Measurements from ENCODE around the gene ADGRL2. TPM values are rescaled to one million over a fixed set of nuclear protein-coding genes. Genes with fewer than 3 reads are reported as not detected.

The ADGRL2 gene
- total and polyA plus RNA-seq, 2 donors (not counting 3 experiments of a cell fraction or from before 2014, with no cell fraction given) = 32.7 to 46.1 TPM

- H3K27ac ChIP-seq (ENCODE audit: insufficient read depth, low read depth, low read length) = no peak overlapping the region
- H2AFZ ChIP-seq (ENCODE audit: low read depth, low read length) = no peak overlapping the region
- peaks cover 3% of the 10 kb centered on the region for H3K9me1 ChIP-seq (replicated peaks; ENCODE audit: control insufficient read depth, extremely low read depth, insufficient read depth, low read length)
- dilution Hi-C loops (cut with MboI; ENCODE audit: extremely low pct_ligation_motif_present, low sequenced_read_pairs) = no loop called here
- H3K36me3 ChIP-seq (ENCODE audit: control insufficient read depth in 2 of 2, extremely low read depth in 1 of 2, insufficient read depth in 2 of 2, low read length in 2 of 2) = no peaks in the 10 kb centered on the region
- no peak overlapping the region for H3K4me3 ChIP-seq (replicated peaks in 1 of 3; ENCODE audit: insufficient read depth in 1 of 3, low read depth in 1 of 3, low read length in 3 of 3)
- ChIA-PET POLR2A (no interaction called here), CTCF (no interaction called here)
- intact Hi-C loops (cut with micrococcal nuclease) = no loop called here
- TF ChIP-seq FOS (IDR thresholded peaks at IDR 0.05; ENCODE audit: borderline replicate concordance, insufficient read depth, low read length) = no peak
- no peak for TF ChIP-seq MAX (IDR thresholded peaks at IDR 0.05; ENCODE audit: insufficient read depth, insufficient read length)
- no peak for TF ChIP-seq POLR2AphosphoS5 (IDR thresholded peaks at IDR 0.05; ENCODE audit: insufficient read depth, low read depth, low read length)
- TF ChIP-seq POLR2A (IDR thresholded peaks at IDR 0.05; ENCODE audit: low read depth, low read length) = no peak
- TF ChIP-seq EZH2 (IDR thresholded peaks at IDR 0.05; ENCODE audit: borderline replicate concordance, low read depth, low read length, severe bottlenecking) = no peak
- no peak for TF ChIP-seq MYC (IDR thresholded peaks at IDR 0.05; ENCODE audit: low read depth, low read length)
- no peak for TF ChIP-seq CTCF (IDR thresholded peaks at IDR 0.05; ENCODE audit: extremely low read depth in 1 of 2, insufficient read depth in 1 of 2, low read depth in 1 of 2, low read length in 2 of 2)
- no peak for TF ChIP-seq JUN (IDR thresholded peaks at IDR 0.05; ENCODE audit: borderline replicate concordance, insufficient read depth, insufficient read length, low read depth)
- no peak for TF ChIP-seq GATA2 (IDR thresholded peaks at IDR 0.05; ENCODE audit: insufficient read depth, insufficient read length, low read depth, low read length)
- no peak overlapping the region for H3K9ac ChIP-seq (replicated peaks; ENCODE audit: extremely low read depth, insufficient read depth, low read length)
- no peaks in the 10 kb centered on the region for H3K9me3 ChIP-seq (replicated peaks; ENCODE audit: control insufficient read depth, insufficient read depth, low read length)
- FAIRE-seq = no peak
- peaks cover 5% of the 10 kb centered on the region for H4K20me1 ChIP-seq (replicated peaks; ENCODE audit: control insufficient read depth, extremely low read depth, insufficient read depth, low read length)
- BruUV-seq (replicated peaks) = no TSS peak
- no peaks in the 10 kb centered on the region for H3K4me1 ChIP-seq (ENCODE audit: control insufficient read depth, extremely low read depth, insufficient read depth, low read length)
- H3K79me2 ChIP-seq (ENCODE audit: control insufficient read depth, insufficient read depth, low read length) = peaks cover 2% of the 10 kb centered on the region
- DNase-seq (ENCODE audit: low read depth, low spot score) = no peak
- no peak overlapping the region for H3K4me2 ChIP-seq (ENCODE audit: insufficient read depth, low read length)
- H3K27me3 ChIP-seq (ENCODE audit: control insufficient read depth in 2 of 2, insufficient read depth in 2 of 2, low read length in 2 of 2) = no peaks in the 10 kb centered on the region
These were observed 24.0 kb downstream of the ADGRL2 start for GRCh38 chr1:81824759-81825158.
